GM12891 (cell line): ENCODE measurements around the gene NKAIN2.

ENCODE experiments used
- DNase-seq: peaks from one replicate; pipeline ENCODE4 v3.0.0; 2011; ENCODE audit warnings: low spot score; ENCODE audit not compliant: insufficient read length
- FAIRE-seq: peaks from 2 replicates; lab custom pipeline; 2011; peaks lifted over from hg19 to GRCh38; lab: Jason Lieb, UNC
- PAX5 ChIP-seq: IDR thresholded peaks from 2 replicates; pipeline ENCODE4 v1.6.1; 2011; ENCODE audit warnings: low read length, moderate library complexity, mild to moderate bottlenecking; ENCODE audit not compliant: insufficient read depth, severe bottlenecking
- POLR2A ChIP-seq: IDR thresholded peaks from 2 replicates; pipeline ENCODE4 v1.6.1; 2011; ENCODE audit warnings: low read depth, low read length, control low read depth
- POLR2AphosphoS5 ChIP-seq: IDR thresholded peaks from 2 replicates; pipeline ENCODE4 v1.6.1; 2011; ENCODE audit warnings: low read depth, low read length, control low read depth
- POU2F2 ChIP-seq: IDR thresholded peaks from 2 replicates; pipeline ENCODE4 v1.6.1; 2011; ENCODE audit warnings: low read depth, mild to moderate bottlenecking, control low read depth, low read length, moderate library complexity
- SPI1 ChIP-seq: IDR thresholded peaks from 2 replicates; pipeline ENCODE4 v1.6.1; 2011; ENCODE audit warnings: low read depth, low read length, control low read depth
- TAF1 ChIP-seq: IDR thresholded peaks from 2 replicates; pipeline ENCODE4 v1.6.1; 2011; ENCODE audit warnings: low read depth, low read length, control low read depth

NKAIN2 gene

GRCh38 chr6:124495665-124496190 lies 692.1 kb downstream of the NKAIN2 start:
- no peak for DNase-seq
- FAIRE-seq, result no peak
- no peak for TF ChIP-seq SPI1
- TF ChIP-seq POLR2A, result no peak
- TF ChIP-seq POLR2AphosphoS5, result no peak
- TF ChIP-seq POU2F2, result no peak
- TF ChIP-seq TAF1, result no peak
- no peak for TF ChIP-seq PAX5

- DNase-seq (no peak), FAIRE-seq (no peak)
- TF ChIP-seq TAF1, result no peak
- no peak for TF ChIP-seq PAX5
- no peak for TF ChIP-seq POLR2A
- no peak for TF ChIP-seq SPI1
- no peak for TF ChIP-seq POLR2AphosphoS5
- TF ChIP-seq POU2F2, result no peak
Measured at GRCh38 chr6:124496334-124496733, 692.7 kb downstream of the NKAIN2 start.

- no peak for DNase-seq
Measured at GRCh38 chr6:124512431-124512830, 708.8 kb downstream of the NKAIN2 start.

GRCh38 chr6:124517339-124517738 lies 713.7 kb downstream of the NKAIN2 start:
- DNase-seq (no peak), FAIRE-seq (no peak)
- TF ChIP-seq SPI1 (no peak), POLR2AphosphoS5 (no peak)

More at GRCh38 chr6:124512431-124512830, 708.8 kb downstream of the NKAIN2 start:
- TF ChIP-seq TAF1 (no peak), POLR2AphosphoS5 (no peak), POU2F2 (no peak), SPI1 (no peak), POLR2A (no peak), PAX5 (no peak)
- no peak for FAIRE-seq

GRCh38 chr6:124520514-124520913 lies 716.8 kb downstream of the NKAIN2 start:
- FAIRE-seq (no peak), DNase-seq (no peak)
- TF ChIP-seq TAF1 (no peak), POU2F2 (no peak), SPI1 (no peak)

- no peak for TF ChIP-seq POLR2A
- no peak for TF ChIP-seq POU2F2
- TF ChIP-seq SPI1, result no peak
- no peak for TF ChIP-seq PAX5
- no peak for TF ChIP-seq TAF1
- TF ChIP-seq POLR2AphosphoS5, result no peak
Measured at GRCh38 chr6:124522335-124522734, 718.7 kb downstream of the NKAIN2 start.

GRCh38 chr6:124524491-124525200 lies 721.0 kb downstream of the NKAIN2 start:
- TF ChIP-seq POU2F2 (no peak), PAX5 (no peak), TAF1 (no peak), POLR2AphosphoS5 (no peak), SPI1 (no peak), POLR2A (no peak)
- FAIRE-seq (no peak), DNase-seq (no peak)

More at GRCh38 chr6:124522335-124522734, 718.7 kb downstream of the NKAIN2 start:
- DNase-seq (no peak), FAIRE-seq (no peak)

GRCh38 chr6:124530926-124531325 lies 727.3 kb downstream of the NKAIN2 start:
- FAIRE-seq, result no peak
- no peak for DNase-seq
- TF ChIP-seq POLR2AphosphoS5 (no peak), POU2F2 (no peak), PAX5 (no peak), SPI1 (no peak), TAF1 (no peak), POLR2A (no peak)

GRCh38 chr6:124535299-124535698 lies 731.6 kb downstream of the NKAIN2 start:
- FAIRE-seq (no peak), DNase-seq (no peak)
- TF ChIP-seq PAX5, result no peak
- TF ChIP-seq POU2F2, result no peak
- no peak for TF ChIP-seq SPI1
- TF ChIP-seq POLR2A, result no peak
- no peak for TF ChIP-seq POLR2AphosphoS5
- no peak for TF ChIP-seq TAF1
